B cell (primary cell): ENCODE measurements around the gene DNAJC7. TPM values are rescaled to one million over a fixed set of nuclear protein-coding genes. Genes with fewer than 3 reads are reported as not detected.
A peak's percentile ranks its signal among the peaks of the same experiment; 100 is the strongest.

Experiments
- ATAC-seq: fragments of 200-7000 bp; cut with Tn5 transposase; one replicate; pipeline ENCODE4 v1.10.0; 2021; ENCODE audit warnings: low read depth, mild to moderate bottlenecking, moderate number of reproducible peaks, moderate library complexity
- CTCF ChIA-PET: fragments of 350-600 bp; sonication (Branson Sonifier 250); formaldehyde crosslinking; loops from one replicate; lab custom pipeline; 2021; ENCODE audit warnings: antibody characterized with exemption, inconsistent platforms; lab: Charles Lee
- POLR2A ChIA-PET: fragments of 350-600 bp; sonication (Branson Sonifier 250); formaldehyde crosslinking; loops from one replicate; lab custom pipeline; 2021; ENCODE audit warnings: antibody characterized with exemption; lab: Charles Lee
- DNase-seq: peaks from one replicate; pipeline ENCODE4 v3.0.0; 2013
- H2AFZ ChIP-seq: 2 replicates; pipeline ENCODE4 v1.6.1; 2012; ENCODE audit warnings: mild to moderate bottlenecking, low read depth, low read length; ENCODE audit not compliant: insufficient read depth, poor library complexity, severe bottlenecking
- H3K27ac ChIP-seq, 2 donors: 1 replicate in 1 of 2; 2 replicates in 1 of 2; pipeline ENCODE4 v1.5.1; 2012 to 2013; ENCODE audit warnings: low read length in 2 of 2, mild to moderate bottlenecking in 2 of 2, moderate library complexity in 1 of 2
- H3K27me3 ChIP-seq, 4 experiments: fragments of 200-600 bp in 1 of 4; sonication (generic) in 1 of 4; replicated peaks in 1 of 4; 1 replicate in 2 of 4; 2 replicates in 2 of 4; pipeline versions ENCODE4 v1.6.1 to v1.7.0; 2013 to 2016; ENCODE audit warnings: low read length in 3 of 4, mild to moderate bottlenecking in 2 of 4, mixed read lengths in 1 of 4, moderate library complexity in 1 of 4; ENCODE audit not compliant: insufficient read depth in 4 of 4, control insufficient read depth in 3 of 4; ENCODE audit errors: control extremely low read depth in 1 of 4
- H3K36me3 ChIP-seq, 2 experiments: replicated peaks in 1 of 2; 1 replicate in 1 of 2; 2 replicates in 1 of 2; pipeline versions ENCODE4 v1.6.1 to v1.7.1; 2013; ENCODE audit warnings: low read length in 1 of 2; ENCODE audit not compliant: insufficient read depth in 2 of 2, control insufficient read depth in 1 of 2; ENCODE audit errors: control extremely low read depth in 1 of 2, extremely low read depth in 1 of 2
- H3K4me1 ChIP-seq, 2 donors: fragments of 200-600 bp in 1 of 2; sonication (generic) in 1 of 2; 1 replicate in 1 of 2; 2 replicates in 1 of 2; pipeline versions ENCODE4 v1.5.1 to v1.6.1; 2013 to 2017; ENCODE audit warnings: low read length in 2 of 2; ENCODE audit not compliant: control insufficient read depth in 2 of 2, insufficient read depth in 2 of 2
- H3K4me2 ChIP-seq: replicated peaks from 2 replicates; pipeline ENCODE3; 2012; ENCODE audit warnings: mild to moderate bottlenecking, low read depth, low read length; ENCODE audit not compliant: poor library complexity, severe bottlenecking
- H3K4me3 ChIP-seq, 5 experiments: fragments of 200-600 bp in 1 of 5; sonication (generic) in 1 of 5; 1 replicate in 3 of 5; 2 replicates in 2 of 5; pipeline versions ENCODE4 v1.5.1 to v1.7.0; 2011 to 2016; ENCODE audit warnings: low read length in 4 of 5, mild to moderate bottlenecking in 4 of 5, low read depth in 2 of 5, control low read depth in 1 of 5, moderate library complexity in 1 of 5; ENCODE audit not compliant: insufficient read depth in 1 of 5; ENCODE audit errors: control extremely low read depth in 1 of 5, extremely low read depth in 1 of 5
- H3K79me2 ChIP-seq: fragments of 200-600 bp; sonication (generic); one replicate; pipeline ENCODE4 v1.6.0; 2016; ENCODE audit warnings: low read length; ENCODE audit not compliant: control insufficient read depth, insufficient read depth
- H3K9ac ChIP-seq: fragments of 200-600 bp; sonication (generic); 2 replicates; pipeline ENCODE4 v1.6.1; 2017; ENCODE audit warnings: mild to moderate bottlenecking, low read length, moderate library complexity
- H3K9me3 ChIP-seq, 3 donors: one replicate each; pipeline versions ENCODE4 v1.6.1 to v1.7.1; 2013; ENCODE audit warnings: low read length in 2 of 3; ENCODE audit not compliant: control insufficient read depth in 2 of 3, insufficient read depth in 1 of 3; ENCODE audit errors: control extremely low read depth in 1 of 3
- H4K20me1 ChIP-seq: 2 replicates; pipeline ENCODE4 v1.6.0; 2012; ENCODE audit warnings: mild to moderate bottlenecking, low read length; ENCODE audit not compliant: insufficient read depth, control insufficient read depth, poor library complexity, severe bottlenecking
- H3K27ac Mint-ChIP-seq: one replicate; pipeline ENCODE4 v1.8.0; 2021; ENCODE audit warnings: mixed read lengths
- H3K27me3 Mint-ChIP-seq: one replicate; pipeline ENCODE4 v1.8.0; 2021; ENCODE audit warnings: mixed read lengths
- H3K4me1 Mint-ChIP-seq: one replicate; pipeline ENCODE4 v1.8.0; 2021; ENCODE audit warnings: mixed read lengths
- H3K4me3 Mint-ChIP-seq: one replicate; pipeline ENCODE4 v1.8.0; 2021; ENCODE audit warnings: mixed read lengths
- H3K9me3 Mint-ChIP-seq: one replicate; pipeline ENCODE4 v1.8.0; 2022; ENCODE audit warnings: mixed read lengths; ENCODE audit not compliant: insufficient read depth
- CTCF ChIP-seq: fragments of 200-600 bp; IDR thresholded peaks from one replicate; pipeline ENCODE4 v1.8.0; 2022; ENCODE audit warnings: antibody characterized with exemption, mild to moderate bottlenecking
- EZH2 ChIP-seq: IDR thresholded peaks from 2 replicates; pipeline ENCODE4 v1.6.1; 2012; ENCODE audit warnings: borderline replicate concordance, low read depth, mild to moderate bottlenecking, moderate library complexity, low read length; ENCODE audit not compliant: insufficient read depth, poor library complexity, severe bottlenecking
- WGBS: methylation state at CpG from one replicate; pipeline ENCODE4 v1.1.5; 2013; ENCODE audit warnings: missing lambda C conversion rate; ENCODE audit not compliant: insufficient coverage; 5-methylcytosine and 5-hydroxymethylcytosine counted together
- intact Hi-C: fragments of 100-400 bp; cut with micrococcal nuclease; formaldehyde crosslinking; loops from one replicate; pipeline ENCODE4 v1.10.0; 2022
- polyA plus RNA-seq: library from polyadenylated mRNA; depleted of rRNA; stranded (reverse); fragments of >200 nt; gene quantifications from 2 replicates; pipeline ENCODE4 v1.2.3, GENCODE V29; 2012
- total RNA-seq, 2 donors: library from RNA; stranded (reverse); fragments of 120-200 nt in 1 of 2; gene quantifications; 1 replicate in 1 of 2; 2 replicates in 1 of 2; pipeline versions ENCODE4 v1.2.3 to v1.2.4, GENCODE V29; 2013 to 2022

DNAJC7 gene
- total and polyA plus RNA-seq, 2 donors (not counting 1 experiment from before 2014, with no cell fraction given), result 22.0 to 152 TPM

DNA sequence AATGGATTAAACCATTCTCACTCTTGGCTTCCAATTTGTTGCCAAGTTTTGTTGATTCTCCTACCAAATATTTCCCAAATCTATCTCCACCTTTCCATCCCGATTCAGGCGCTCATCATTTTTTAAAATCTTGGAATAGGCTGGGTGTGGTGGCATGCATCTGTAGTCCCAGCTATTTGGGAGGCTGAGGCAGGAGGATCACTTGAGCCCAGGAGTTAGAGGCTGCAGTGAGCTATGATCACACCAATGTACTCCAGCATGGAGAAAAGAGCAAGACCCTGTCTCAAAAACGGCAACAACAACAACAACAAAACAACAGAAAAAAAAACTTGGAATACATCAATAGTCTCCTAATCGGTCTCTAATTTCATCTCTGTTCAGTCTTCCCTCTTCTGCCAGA lies 1.7 kb upstream of the DNAJC7 start:
- Histone ChIP-seq H3K9me3 (no peaks in the 10 kb centered on the region), H3K27ac (no peak overlapping the region), H3K79me2 (peaks cover 76% of the 10 kb centered on the region), H3K4me1 (peaks cover 38 to 48% of the 10 kb centered on the region in 2 donors), H3K4me2 (no peak overlapping the region), H4K20me1 (peaks cover 5% of the 10 kb centered on the region), H3K27me3 (no peaks in the 10 kb centered on the region), H2AFZ (no peak overlapping the region), H3K9ac (no peak overlapping the region), H3K36me3 (peaks cover 0 to 22% of the 10 kb centered on the region in 2 experiments), H3K4me3 (no peak overlapping the region)
- POLR2A ChIA-PET, result no interaction called here
- Mint-ChIP-seq H3K27ac (no peak overlapping the region), H3K9me3 (no peaks in the 10 kb centered on the region), H3K4me1 (peaks cover 57% of the 10 kb centered on the region), H3K4me3 (peak overlapping the region; percentile 100), H3K27me3 (no peaks in the 10 kb centered on the region)
- TF ChIP-seq EZH2 (no peak), CTCF (no peak)
- DNase-seq (no peak), ATAC-seq (no peak)
- intact Hi-C loops, result loop anchor here (5.0 kb wide), 1 partner anchor 1202 kb away; no protein-coding TSS in a partner anchor
- CTCF ChIA-PET, result interaction anchor here (1.0 to 8.2 kb wide), 11 partner anchors 8 to 97 kb away, joined by 3 to 90 read pairs (median 6); partner anchors contain the start of gene CNP
- WGBS, result 100% methylated on average over 2 of the region's 4 CpGs

- intact Hi-C loops, result loop anchor here (5.0 kb wide), 1 partner anchor 1201 kb away; no protein-coding TSS in a partner anchor
- H3K4me3 ChIP-seq, result peak overlapping the region in 3 of 5 experiments; percentile 86 to 98 (median 97)
Observed at GRCh38 chr17:42018339-42018738, 1.1 kb upstream of the DNAJC7 start.

More at GRCh38 chr17:42018339-42018738, 1.1 kb upstream of the DNAJC7 start:
- ATAC-seq (no peak), DNase-seq (no peak)
- H3K36me3 ChIP-seq, result peaks cover 0 to 15% of the 10 kb centered on the region in 2 experiments
- peak overlapping the region; percentile 100 for H3K4me3 Mint-ChIP-seq
- peaks cover 80% of the 10 kb centered on the region for H3K79me2 ChIP-seq
- H3K4me1 Mint-ChIP-seq, result peaks cover 58% of the 10 kb centered on the region
- no peaks in the 10 kb centered on the region for H3K27me3 ChIP-seq
- peaks cover 7% of the 10 kb centered on the region for H4K20me1 ChIP-seq
- peak overlapping the region; percentile 91 for H3K4me2 ChIP-seq
- H3K9ac ChIP-seq, result peak overlapping the region; percentile 100
- H2AFZ ChIP-seq, result peak overlapping the region; percentile 94
- 50% methylated on average over 3 of the region's 3 CpGs for whole genome bisulfite sequencing
- no peak for TF ChIP-seq EZH2
- no peak for TF ChIP-seq CTCF
- ChIA-PET CTCF (interaction anchor here (0.7 to 8.2 kb wide), 17 partner anchors 8 to 232 kb away, joined by 3 to 90 read pairs (median 3); partner anchors contain the start of genes CNP, DHX58, JUP and KAT2A), POLR2A (interaction anchor here (0.5 to 3.6 kb wide), 5 partner anchors 10 to 230 kb away, joined by 3 to 32 read pairs (median 3); partner anchors contain the start of genes CNP and KLHL11)
- peak overlapping the region; percentile 99 for H3K27ac Mint-ChIP-seq
- no peaks in the 10 kb centered on the region for H3K9me3 Mint-ChIP-seq
- no peaks in the 10 kb centered on the region for H3K9me3 ChIP-seq
- no peaks in the 10 kb centered on the region for H3K27me3 Mint-ChIP-seq
- H3K4me1 ChIP-seq, result peaks cover 38 to 47% of the 10 kb centered on the region in 2 donors
- H3K27ac ChIP-seq, result no peak overlapping the region
